Suprapubic skin (tissue), 4 donors: ENCODE results near the gene GLP2R. TPM values are rescaled to one million over a fixed set of nuclear protein-coding genes. Genes with fewer than 3 reads are reported as not detected.

Experiments used
- DNase-seq, 2 donors: peaks; one replicate each; pipeline ENCODE4 v3.0.0-alpha.2; 2019; ENCODE audit warnings: low spot score in 2 of 2
- H3K27ac ChIP-seq: fragments of 200-600 bp; sonication (generic); one replicate; pipeline ENCODE4 v1.5.1; 2019
- H3K27me3 ChIP-seq: fragments of 200-600 bp; sonication (generic); one replicate; pipeline ENCODE4 v1.5.1; 2019
- H3K36me3 ChIP-seq: fragments of 200-600 bp; sonication (generic); one replicate; pipeline ENCODE4 v1.5.1; 2019
- H3K4me1 ChIP-seq: fragments of 200-600 bp; sonication (generic); one replicate; pipeline ENCODE4 v1.5.1; 2019
- H3K4me3 ChIP-seq: fragments of 200-600 bp; sonication (generic); one replicate; pipeline ENCODE4 v1.5.1; 2019; ENCODE audit warnings: mild to moderate bottlenecking
- H3K9me3 ChIP-seq: fragments of 200-600 bp; sonication (generic); one replicate; pipeline ENCODE4 v1.5.1; 2019
- EP300 ChIP-seq: sonication (generic); formaldehyde crosslinking; IDR thresholded peaks from one replicate; pipeline ENCODE4 v1.6.1; 2017; ENCODE audit warnings: antibody characterized with exemption
- POLR2A ChIP-seq, 2 donors: fragments of 450-650 bp; IDR thresholded peaks; one replicate each; pipeline ENCODE4 v1.6.1; 2017; ENCODE audit warnings: antibody characterized with exemption in 2 of 2, mild to moderate bottlenecking in 2 of 2, moderate library complexity in 2 of 2
- POLR2AphosphoS5 ChIP-seq, 3 donors: sonication (generic); formaldehyde crosslinking; IDR thresholded peaks; one replicate each; pipeline ENCODE4 v1.6.1; 2017; ENCODE audit warnings: antibody characterized with exemption in 3 of 3
- whole genome bisulfite sequencing: methylation state at CpG from one replicate; pipeline ENCODE4 v1.1.5; 2018; 5-methylcytosine and 5-hydroxymethylcytosine counted together
- total RNA-seq, 4 donors: library from RNA; depleted of rRNA; stranded (reverse); fragments of >200 nt; gene quantifications; one replicate each; pipeline ENCODE4 v1.1.0, GENCODE V29; 2016
- TF ChIP-seq, protein P1 (sequence below), 2 donors: fragments of 200-600 bp in 1 of 2; fragments of 450-650 bp in 1 of 2; sonication (generic) in 1 of 2; IDR thresholded peaks; one replicate each; pipeline ENCODE4 v1.5.1; 2016 to 2019; ENCODE audit warnings: antibody characterized with exemption in 2 of 2, mild to moderate bottlenecking in 1 of 2, moderate library complexity in 1 of 2

Gene GLP2R
- total RNA-seq, 4 donors from 2014 or later: 0.40 to 0.76 (median 0.49) TPM; not detected in 1

DNA sequence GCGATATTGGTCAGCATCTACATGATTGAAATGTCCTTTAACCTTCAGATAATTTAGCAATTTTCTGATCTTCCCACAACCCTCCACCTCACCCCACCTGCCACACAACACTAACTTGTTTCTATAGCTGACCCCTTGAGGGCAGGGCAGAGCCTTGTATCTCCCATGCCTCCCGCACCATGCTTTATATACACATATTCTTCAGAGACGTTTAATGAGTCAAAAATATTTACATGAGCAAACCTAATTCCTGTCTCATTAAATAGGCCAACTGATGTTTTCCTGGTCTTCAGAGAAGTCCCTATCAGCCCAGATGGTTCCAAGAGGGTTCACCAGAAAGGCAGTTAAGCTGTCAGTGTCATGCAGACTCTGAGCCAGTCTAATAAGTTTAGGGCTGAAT lies 27.7 kb upstream of the GLP2R start:
- Histone ChIP-seq H3K4me1 (no peaks in the 10 kb centered on the region), H3K9me3 (no peaks in the 10 kb centered on the region), H3K36me3 (no peaks in the 10 kb centered on the region), H3K27me3 (no peaks in the 10 kb centered on the region), H3K4me3 (no peak overlapping the region), H3K27ac (no peak overlapping the region)
- DNase-seq: no peak
- TF ChIP-seq, protein P1, sequence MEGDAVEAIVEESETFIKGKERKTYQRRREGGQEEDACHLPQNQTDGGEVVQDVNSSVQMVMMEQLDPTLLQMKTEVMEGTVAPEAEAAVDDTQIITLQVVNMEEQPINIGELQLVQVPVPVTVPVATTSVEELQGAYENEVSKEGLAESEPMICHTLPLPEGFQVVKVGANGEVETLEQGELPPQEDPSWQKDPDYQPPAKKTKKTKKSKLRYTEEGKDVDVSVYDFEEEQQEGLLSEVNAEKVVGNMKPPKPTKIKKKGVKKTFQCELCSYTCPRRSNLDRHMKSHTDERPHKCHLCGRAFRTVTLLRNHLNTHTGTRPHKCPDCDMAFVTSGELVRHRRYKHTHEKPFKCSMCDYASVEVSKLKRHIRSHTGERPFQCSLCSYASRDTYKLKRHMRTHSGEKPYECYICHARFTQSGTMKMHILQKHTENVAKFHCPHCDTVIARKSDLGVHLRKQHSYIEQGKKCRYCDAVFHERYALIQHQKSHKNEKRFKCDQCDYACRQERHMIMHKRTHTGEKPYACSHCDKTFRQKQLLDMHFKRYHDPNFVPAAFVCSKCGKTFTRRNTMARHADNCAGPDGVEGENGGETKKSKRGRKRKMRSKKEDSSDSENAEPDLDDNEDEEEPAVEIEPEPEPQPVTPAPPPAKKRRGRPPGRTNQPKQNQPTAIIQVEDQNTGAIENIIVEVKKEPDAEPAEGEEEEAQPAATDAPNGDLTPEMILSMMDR (IDR thresholded peaks at IDR 0.05): no peak
- TF ChIP-seq POLR2AphosphoS5 (IDR thresholded peaks at IDR 0.05) (no peak), EP300 (no peak), POLR2A (IDR thresholded peaks at IDR 0.05) (no peak)
- WGBS: 62% methylated on average over 3 of the region's 3 CpGs

DNA sequence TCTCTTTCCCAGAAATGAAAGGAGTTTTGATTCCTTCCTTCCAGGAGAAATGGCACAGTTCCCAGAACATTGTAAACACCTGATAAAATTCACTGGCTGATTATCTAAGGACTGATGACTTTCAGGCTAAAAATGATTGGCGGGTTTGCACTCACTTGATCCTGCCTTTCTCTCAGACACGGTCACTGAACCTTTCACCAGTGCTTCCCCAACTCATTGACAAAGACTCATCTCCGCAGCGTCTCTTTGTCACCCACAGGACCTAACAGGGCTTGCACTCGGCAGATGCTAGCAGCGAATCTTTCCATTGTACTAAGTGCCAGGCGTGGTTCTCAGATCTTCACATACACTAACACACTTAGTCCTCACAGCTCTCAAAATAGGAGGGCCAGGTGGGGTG lies 27.0 kb upstream of the GLP2R start:
- no peak for DNase-seq
- H3K27ac ChIP-seq: no peak overlapping the region
- no peaks in the 10 kb centered on the region for H3K9me3 ChIP-seq
- no peaks in the 10 kb centered on the region for H3K36me3 ChIP-seq
- H3K4me3 ChIP-seq: no peak overlapping the region
- no peaks in the 10 kb centered on the region for H3K27me3 ChIP-seq
- 85% methylated on average over 7 of the region's 7 CpGs for WGBS
- no peak for TF ChIP-seq POLR2A (IDR thresholded peaks at IDR 0.05)
- H3K4me1 ChIP-seq: no peaks in the 10 kb centered on the region

DNA sequence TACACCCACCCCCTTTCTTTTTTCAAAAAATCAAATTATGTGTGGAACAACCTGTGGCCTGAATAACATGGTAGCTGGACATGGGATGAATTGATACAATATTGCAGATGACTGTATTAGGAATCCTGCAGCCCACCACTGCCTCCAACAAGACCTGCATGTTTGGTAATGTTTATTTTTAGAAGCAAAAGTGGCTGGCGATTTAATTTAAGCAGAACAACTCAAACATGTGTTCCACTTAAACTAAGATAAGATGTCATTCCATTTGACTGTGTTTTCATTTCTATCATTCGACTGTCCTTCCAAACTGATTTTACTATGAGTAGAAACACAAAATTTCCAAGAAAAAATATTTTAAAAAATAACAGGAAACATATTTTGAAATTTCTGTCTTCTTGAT lies 24.2 kb upstream of the GLP2R start:
- H3K4me3 ChIP-seq: no peak overlapping the region
- DNase-seq: no peak
- TF ChIP-seq POLR2AphosphoS5 (IDR thresholded peaks at IDR 0.05) (no peak), POLR2A (IDR thresholded peaks at IDR 0.05) (no peak), EP300 (no peak)
- TF ChIP-seq, protein P1 (IDR thresholded peaks at IDR 0.05): no peak
- no peaks in the 10 kb centered on the region for H3K27me3 ChIP-seq
- H3K36me3 ChIP-seq: no peaks in the 10 kb centered on the region
- no peaks in the 10 kb centered on the region for H3K9me3 ChIP-seq
- WGBS: 55% methylated on average over 2 of the region's 2 CpGs
- H3K4me1 ChIP-seq: no peaks in the 10 kb centered on the region
- H3K27ac ChIP-seq: no peak overlapping the region

DNA sequence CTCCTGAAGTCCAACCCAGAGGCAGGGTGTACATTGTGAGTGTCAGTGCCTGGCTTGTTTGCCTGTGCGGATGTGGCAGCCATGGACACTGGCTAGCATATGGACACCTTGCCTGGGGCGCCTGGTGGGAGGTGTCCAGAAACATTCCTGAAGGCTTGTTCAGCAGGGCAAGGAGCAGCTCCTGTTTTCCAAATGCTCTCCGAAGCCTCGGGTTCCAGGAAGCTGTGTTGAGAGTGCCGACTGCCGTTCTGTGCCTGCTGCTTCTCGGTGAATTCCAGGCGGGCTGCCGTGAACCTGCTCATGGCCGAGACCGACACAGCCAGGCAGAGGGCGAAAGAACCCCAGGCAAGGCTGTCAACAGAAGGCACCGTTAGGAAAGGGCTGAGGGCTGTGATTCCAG lies 23.4 kb upstream of the GLP2R start:
- no peak for DNase-seq
- Histone ChIP-seq H3K4me3 (no peak overlapping the region), H3K27me3 (no peaks in the 10 kb centered on the region), H3K36me3 (no peaks in the 10 kb centered on the region), H3K4me1 (no peaks in the 10 kb centered on the region), H3K27ac (no peak overlapping the region), H3K9me3 (no peaks in the 10 kb centered on the region)
- WGBS: 70% methylated on average over 12 of the region's 13 CpGs
- no peak for TF ChIP-seq POLR2A (IDR thresholded peaks at IDR 0.05)
- TF ChIP-seq EP300: no peak
- TF ChIP-seq, protein P1 (IDR thresholded peaks at IDR 0.05): no peak
- TF ChIP-seq POLR2AphosphoS5 (IDR thresholded peaks at IDR 0.05): no peak

DNA sequence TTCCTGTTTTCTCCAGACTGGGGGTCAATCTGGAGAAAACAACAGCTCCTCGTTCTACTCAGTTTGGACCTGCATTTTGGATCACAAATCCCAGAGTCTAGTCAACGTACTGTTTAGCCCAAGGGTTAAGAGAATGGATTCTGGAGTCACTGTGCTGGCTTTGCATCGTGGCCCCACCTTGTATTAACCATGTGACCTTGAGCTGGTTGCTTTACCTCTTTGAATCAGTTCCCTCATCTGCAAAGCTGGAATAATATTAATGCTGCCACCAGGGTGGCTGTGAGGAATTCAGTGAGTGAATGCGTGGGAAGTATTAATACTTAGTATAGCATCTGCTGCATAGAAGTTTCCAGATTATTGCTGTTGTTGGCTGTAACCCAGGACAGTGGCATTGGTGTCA lies 23.0 kb upstream of the GLP2R start:
- no peak overlapping the region for H3K27ac ChIP-seq
- TF ChIP-seq, protein P1 (IDR thresholded peaks at IDR 0.05): no peak
- TF ChIP-seq POLR2AphosphoS5 (IDR thresholded peaks at IDR 0.05) (no peak), EP300 (no peak), POLR2A (IDR thresholded peaks at IDR 0.05) (no peak)
- H3K9me3 ChIP-seq: no peaks in the 10 kb centered on the region
- WGBS: 42% methylated on average over 4 of the region's 4 CpGs
- no peaks in the 10 kb centered on the region for H3K4me1 ChIP-seq
- H3K36me3 ChIP-seq: no peaks in the 10 kb centered on the region
- H3K27me3 ChIP-seq: no peaks in the 10 kb centered on the region
- no peak for DNase-seq
- no peak overlapping the region for H3K4me3 ChIP-seq

DNA sequence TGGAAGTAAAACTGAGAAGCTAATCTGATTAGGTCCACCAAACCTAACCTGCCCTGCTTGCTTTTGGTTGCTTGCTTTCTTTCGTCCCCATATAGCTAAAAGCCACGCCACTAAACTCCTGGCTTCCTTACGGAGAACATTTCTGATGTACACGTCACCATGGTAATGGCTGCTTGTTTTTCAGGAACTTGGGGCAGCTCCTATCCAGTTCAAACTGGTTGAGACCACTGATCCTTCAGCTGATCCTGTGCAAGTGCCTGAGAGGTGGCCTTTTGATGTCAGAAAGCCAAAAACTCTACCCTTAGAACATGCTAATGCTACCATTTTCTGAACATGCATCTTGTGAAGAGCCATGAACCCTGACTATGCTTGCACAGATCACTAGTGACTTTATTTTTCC lies 20.0 kb upstream of the GLP2R start:
- no peak overlapping the region for H3K4me3 ChIP-seq
- H3K27ac ChIP-seq: no peak overlapping the region
- H3K9me3 ChIP-seq: no peaks in the 10 kb centered on the region
- H3K27me3 ChIP-seq: no peaks in the 10 kb centered on the region
- WGBS: 57% methylated on average over 4 of the region's 4 CpGs
- H3K36me3 ChIP-seq: no peaks in the 10 kb centered on the region
- no peak for DNase-seq
- no peaks in the 10 kb centered on the region for H3K4me1 ChIP-seq
- TF ChIP-seq POLR2AphosphoS5 (IDR thresholded peaks at IDR 0.05): no peak
- TF ChIP-seq, protein P1 (IDR thresholded peaks at IDR 0.05): no peak
- no peak for TF ChIP-seq EP300
- no peak for TF ChIP-seq POLR2A (IDR thresholded peaks at IDR 0.05)
